Prostate gland (tissue), 2 donors: ENCODE results near the gene FAM241A.

Source experiments
- CTCF ChIP-seq, 4 experiments: fragments of 200-600 bp in 2 of 4; fragments of 450-650 bp in 2 of 4; sonication (generic) in 2 of 4; IDR thresholded peaks; 1 replicate in 3 of 4; 2 replicates in 1 of 4; pipeline ENCODE4 v1.5.1; 2016 to 2019; ENCODE audit warnings: antibody characterized with exemption in 4 of 4, mild to moderate bottlenecking in 2 of 4, moderate library complexity in 2 of 4
- POLR2A ChIP-seq: fragments of 450-650 bp; IDR thresholded peaks from one replicate; pipeline ENCODE4 v1.6.1; 2016; ENCODE audit warnings: antibody characterized with exemption, mild to moderate bottlenecking

- no peak for TF ChIP-seq CTCF (IDR thresholded peaks at IDR 0.05)
- TF ChIP-seq POLR2A = no peak
These were observed 30.8 kb upstream of the FAM241A start for GRCh38 chr4:112114452-112114851.
